B cell (primary cell): ENCODE measurements around the gene TRAF3.

Experiments used
- CTCF ChIP-seq: fragments of 200-600 bp; IDR thresholded peaks from one replicate; pipeline ENCODE4 v1.8.0; 2022; ENCODE audit warnings: antibody characterized with exemption, mild to moderate bottlenecking
- EZH2 ChIP-seq: IDR thresholded peaks from 2 replicates; pipeline ENCODE4 v1.6.1; 2012; ENCODE audit warnings: borderline replicate concordance, low read depth, mild to moderate bottlenecking, moderate library complexity, low read length; ENCODE audit not compliant: insufficient read depth, poor library complexity, severe bottlenecking

DNA sequence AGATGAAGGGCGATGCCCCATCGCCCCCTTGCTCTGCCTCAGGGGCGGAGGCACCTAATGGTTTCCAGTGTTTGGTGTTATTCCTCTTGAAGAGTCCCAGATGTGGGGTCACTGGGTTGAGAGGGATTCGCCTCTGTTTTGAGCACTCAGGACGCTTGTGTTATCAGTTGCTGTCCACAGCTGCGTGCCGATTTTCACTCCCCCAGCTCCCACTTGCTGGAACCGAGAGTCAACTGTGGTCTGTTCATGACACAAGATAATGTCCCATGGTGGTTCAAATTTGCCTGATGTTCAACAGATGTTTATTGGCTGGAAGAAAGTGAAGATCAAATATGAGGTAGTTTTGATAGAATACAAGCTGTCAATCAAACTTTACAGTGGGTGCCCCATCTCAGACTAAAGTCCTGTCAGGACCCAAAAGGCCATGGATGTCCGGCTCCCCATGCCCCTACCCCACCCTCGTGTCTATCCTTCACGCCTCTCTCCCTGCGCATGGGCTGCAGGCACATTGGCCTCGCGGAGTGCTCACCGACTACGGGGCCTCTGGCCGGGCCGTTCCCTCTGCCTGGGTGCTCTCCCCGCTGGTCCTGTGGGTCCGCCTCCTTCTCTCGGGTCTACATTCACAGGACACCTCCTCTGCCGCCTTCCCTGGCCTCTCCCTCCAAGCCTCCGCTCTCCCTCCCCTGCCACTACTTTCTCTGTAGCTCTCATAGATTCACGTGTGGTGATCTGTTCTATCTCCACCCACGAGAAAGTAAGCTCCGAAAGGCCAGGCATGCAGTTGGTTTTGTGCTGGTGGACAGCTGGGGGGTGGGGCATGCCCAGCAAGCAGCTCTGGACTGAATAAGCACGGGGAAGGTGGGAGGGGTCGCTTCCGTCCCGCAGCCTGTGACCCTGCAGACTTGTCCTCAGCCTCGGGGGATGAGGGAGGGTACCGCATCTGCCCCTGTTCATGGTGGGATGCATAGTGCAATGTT lies 6.8 kb upstream of the TRAF3 start:
- no peak for TF ChIP-seq CTCF
- TF ChIP-seq EZH2 = no peak
